T-helper 22 cell (primary cell): Measurements from ENCODE around the gene FAM199X.

Source experiments
- DNase-seq: peaks from one replicate; pipeline ENCODE4 v3.0.0-alpha.2; 2020; ENCODE audit warnings: low read depth

Gene FAM199X

DNA sequence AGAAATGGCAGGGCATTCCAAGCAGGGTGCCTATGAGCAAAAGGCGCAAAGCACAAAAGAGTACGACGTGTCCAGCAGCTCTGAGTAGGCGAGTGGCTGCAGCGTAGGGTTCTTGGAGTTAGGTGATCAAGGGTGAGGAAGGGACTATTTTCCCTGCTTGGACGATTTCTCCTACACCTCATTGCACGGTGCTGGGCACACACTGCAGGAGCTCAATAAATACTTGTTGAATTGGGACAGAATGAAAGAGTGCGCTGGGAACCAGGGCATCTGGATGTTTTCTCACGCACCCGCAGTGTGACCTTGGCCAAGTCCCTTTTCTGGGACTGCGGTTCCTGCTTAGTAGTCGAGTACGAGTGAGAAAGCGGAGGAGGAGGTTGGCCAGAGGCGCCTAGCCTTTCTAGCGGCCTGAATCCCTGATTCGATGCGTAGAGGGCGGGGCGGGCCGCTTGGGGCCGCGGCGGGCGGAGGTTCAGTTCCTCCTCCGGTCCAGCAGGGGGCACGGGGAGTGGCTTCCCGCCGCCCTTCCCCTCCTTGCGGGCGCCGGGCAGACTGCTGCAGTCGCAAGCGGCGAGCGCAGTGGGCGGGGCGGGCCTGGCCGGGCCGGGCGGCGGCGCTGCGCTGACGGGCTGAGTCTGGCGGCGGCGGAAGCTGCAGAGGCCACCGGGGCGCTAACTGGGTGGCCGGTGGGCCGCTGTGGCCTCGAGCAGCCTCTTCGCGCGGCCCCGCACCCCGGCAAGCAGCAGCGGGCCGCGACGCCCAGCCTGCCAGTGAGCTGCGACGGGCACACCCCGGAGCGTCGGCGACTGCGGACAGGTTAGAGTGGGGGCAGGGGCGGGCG is at the start of gene FAM199X:
TSS of gene FAM199X (plus strand) at position 560 of the 841 bp plus-strand sequence. CDS start 333 bp downstream, outside the sequence.
- DNase-seq = peak; percentile 73

DNA sequence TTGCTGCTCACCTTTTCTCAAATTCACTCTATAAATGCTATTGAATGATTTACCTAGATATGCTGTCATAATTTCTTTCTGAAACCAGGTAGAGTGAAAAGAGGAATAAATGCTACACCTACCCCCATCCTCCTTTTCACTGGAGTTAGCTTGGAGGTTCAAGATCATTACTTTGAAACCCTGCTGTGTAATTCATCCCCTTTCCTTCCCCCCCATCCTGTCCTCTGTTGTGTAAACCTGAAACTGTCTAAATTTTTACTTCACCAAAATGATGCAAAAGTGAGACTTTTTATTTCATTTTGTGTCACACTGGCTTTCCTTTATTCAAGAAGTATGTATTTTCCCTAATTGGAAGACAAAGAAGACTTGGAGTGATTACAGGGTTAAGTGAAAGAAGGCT is 48.5 kb upstream of the FAM199X start:
- no peak for DNase-seq

DNA sequence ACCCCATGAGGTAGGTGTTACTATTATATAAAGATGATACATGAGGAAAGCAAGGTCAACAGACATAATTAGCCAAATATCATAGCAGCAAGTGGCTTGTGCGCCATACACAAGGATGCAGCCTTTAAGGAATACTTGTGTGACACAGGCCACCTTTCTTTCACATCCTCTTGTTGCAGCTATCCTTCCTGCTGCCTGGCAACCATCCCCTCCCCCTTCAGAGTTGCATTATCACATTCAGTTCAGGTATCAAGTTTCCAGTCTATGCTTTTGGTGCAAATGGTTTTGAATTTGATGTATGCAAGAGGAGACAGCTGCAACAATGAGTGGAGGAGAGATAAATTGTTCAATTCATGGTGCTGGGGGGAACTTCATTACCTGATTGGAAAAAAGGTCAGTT is 47.5 kb upstream of the FAM199X start:
- no peak for DNase-seq

DNA sequence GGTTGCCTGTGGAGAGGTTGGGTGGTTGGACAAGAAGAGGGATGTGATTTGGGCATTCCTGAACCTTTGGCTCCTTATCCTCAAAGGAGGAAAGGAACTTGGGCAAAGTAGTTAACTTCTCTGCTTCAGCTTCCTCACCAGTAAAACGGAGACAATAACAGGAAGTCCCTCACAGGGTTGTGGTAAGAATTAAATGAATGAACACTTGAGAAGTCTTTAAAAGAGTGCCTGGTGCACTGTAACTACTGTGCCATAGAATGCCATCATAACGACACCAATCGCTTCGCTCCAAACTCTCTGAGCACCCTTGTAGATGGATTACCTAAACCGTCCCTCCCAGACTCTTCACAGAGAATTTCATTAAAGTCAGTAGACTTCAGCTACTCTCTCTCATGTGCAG is 43.4 kb upstream of the FAM199X start:
- DNase-seq = no peak

DNA sequence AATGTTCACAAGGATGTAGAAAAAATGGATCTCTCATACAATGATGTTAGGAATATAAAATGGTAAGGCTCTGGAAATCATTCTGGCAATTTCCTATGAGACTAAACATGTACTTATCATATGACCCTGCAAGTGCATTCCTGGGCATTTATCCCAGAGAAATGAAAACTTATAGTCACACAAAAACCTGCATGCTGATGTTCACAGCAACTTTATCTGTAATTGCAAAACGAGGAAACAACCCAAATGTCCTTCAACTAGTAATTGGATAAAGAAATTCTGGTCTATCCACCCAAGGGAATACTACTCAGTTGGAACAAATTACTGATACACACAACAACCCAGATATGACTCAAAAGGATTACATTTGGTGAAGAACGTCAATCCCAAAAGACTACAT is 39.4 kb upstream of the FAM199X start:
- DNase-seq = no peak

DNA sequence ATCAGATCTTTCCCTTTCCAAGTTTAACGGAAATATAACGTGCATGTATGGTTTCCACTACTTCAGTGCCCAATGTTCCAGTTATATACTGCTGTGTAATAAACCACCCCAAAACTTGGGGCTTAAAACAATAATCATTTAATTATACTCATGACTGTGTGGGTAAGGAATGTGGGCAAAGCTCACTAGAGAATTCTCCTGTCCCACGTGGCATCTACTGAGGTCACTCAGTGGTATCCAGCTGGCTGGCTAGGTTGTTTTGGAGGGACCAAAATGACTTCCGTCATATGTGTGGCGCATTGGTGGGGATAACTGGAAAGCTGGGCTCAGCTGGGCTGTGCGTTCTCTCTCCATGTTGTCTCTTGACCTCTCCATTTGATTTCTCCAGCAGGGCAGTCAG is 35.4 kb upstream of the FAM199X start:
- no peak for DNase-seq

DNA sequence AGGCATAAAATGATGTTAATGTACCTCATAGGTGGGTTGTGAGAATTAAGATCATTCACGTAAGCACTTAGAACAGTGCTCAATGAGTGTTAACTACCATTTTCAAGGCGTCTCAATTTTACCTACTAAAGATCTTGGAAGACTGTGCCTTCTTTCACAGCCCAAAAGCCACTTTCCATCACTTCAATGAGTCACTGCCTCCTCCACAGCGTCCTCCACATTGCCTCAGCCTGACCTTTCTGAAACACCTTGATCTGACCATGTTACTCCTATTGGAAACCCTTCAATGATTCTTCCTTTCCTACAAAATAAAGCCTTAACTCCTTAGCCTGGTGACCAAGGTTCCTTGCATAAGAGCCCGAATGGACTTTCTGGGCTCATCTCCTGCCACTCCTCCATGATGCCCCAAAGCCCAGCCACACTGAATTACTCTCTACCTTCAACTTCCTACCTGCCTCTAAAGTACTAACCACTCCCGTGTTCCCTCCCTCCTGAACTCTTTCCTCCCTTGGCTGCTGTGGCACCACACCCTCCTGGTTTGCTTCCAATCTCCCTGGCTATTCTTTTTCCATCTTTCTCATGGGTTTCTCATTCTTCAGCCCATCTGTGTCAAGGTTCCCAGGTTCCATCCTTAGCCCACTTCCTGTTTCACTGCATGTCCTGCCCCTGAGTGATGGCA is 31.5 kb upstream of the FAM199X start:
- no peak for DNase-seq

DNA sequence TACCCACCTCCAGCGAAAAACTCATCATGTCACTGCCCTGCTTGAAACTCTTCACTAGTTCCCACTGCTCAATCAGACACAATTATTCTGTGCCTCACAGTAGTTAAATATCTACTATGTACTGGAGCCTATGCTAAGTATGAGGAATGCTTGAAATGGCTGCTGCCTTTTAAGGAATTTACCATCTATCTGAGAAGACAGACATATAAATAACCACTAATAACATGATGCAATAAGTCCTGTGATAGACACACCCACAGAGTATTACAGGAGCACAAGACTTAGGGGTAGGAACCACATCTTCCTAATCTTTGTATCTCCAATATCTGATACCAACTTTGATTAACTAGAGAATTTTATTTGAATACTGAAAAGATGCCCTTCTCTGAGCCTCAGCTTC is 30.6 kb upstream of the FAM199X start:
- DNase-seq = no peak

DNA sequence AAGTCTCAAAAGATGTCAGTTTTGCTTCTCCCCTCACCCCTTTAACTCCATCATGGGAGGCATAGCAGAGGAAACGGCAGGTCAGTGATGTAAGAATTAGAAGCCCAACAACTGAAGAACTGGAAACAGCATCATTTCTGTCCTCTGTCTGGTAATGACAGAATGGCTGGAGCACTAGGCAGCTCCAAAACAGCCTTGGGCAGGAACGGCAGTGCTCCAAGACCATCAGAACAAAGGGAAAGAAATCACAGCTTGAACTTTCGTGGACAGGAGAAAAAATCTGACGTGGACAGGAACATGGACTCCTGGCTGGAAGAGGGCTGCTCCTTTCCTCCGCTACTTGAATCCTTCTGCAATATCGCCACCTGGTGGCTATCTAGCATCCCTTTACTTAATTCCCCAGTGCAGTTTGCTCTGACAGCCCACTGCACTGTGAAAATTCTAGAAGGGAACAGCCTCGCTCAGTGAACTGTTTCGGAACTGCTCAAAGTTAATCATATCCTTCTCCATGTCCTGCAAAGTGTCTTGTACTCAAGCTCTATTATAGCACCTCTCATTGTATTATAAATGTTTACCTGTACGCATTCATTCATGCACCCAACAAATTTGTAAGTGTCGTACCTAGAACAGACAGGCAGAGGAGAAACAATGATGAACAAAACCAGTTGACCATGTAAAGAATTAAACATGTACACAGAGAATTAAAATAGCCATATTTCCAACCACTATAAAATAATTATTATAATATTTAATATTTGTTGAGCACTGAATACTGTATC is 29.8 kb upstream of the FAM199X start:
- peak; percentile 34 for DNase-seq

DNA sequence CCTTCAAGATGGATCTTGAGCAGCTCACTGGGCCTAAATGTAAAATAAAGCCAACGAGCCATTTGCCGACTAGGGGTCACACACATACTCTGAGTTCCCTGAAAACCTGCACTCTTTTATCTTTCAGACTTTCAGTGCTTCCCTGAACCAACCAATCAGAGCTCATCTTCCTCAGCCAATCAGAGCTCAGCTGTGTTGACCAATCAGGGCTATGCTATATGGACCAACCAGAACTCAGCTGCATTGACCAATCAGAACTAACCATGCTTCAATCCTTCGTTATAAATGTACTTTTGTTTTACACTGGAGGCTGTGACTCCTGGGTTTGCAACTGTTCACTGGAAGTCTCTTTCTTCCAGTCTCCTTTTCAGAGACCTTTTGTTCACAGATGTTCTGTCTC is 28.8 kb upstream of the FAM199X start:
- DNase-seq = no peak

DNA sequence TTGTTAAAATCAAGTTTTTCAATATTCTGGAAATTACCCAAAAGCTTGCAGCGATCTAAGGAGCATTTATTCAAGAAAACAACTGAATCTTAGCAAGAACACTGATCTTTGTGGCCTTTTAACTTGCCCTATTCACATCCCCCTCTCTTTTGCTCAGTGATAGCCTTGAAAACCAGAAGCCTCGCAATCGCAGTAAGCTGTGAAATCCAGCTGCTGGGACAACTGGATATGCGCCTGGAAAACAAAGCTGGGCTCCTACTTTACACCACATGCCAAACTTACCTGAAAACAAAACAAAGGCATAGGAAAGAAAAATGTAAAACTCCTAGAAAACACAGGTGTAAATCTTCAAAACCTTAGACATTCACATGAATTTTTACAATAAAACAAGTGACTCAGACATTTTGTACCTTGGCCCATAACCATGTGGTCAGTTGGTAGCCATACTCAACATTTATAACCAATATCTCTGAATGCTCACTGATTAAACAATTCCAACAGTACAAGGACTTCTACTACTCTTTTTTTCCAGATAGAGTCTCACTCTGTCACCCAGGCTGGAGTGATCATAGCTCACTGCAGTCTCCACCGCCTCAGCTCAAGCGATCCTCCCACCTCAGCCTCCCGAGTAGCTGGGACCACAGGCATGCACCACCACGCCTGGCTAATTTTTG is 25.0 kb upstream of the FAM199X start:
- no peak for DNase-seq

DNA sequence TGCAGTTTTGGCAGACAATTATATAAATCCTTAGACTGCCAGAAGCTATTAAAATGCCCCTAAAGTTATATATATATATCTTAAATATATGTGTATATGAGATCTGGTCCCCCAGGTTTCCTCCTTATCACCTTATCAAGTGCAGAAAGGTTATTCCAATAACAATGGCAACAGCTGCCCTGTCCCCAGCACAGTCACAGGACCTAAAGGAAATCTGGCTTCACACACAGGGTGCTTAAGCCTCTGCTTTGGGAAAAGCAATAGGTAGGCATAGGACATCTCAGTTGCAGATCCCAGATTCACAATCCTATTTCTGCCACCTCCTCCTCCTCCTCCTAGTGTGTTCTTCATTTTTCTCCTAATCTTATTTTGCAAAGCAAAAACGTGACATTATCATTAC is 15.2 kb upstream of the FAM199X start:
- DNase-seq = no peak

DNA sequence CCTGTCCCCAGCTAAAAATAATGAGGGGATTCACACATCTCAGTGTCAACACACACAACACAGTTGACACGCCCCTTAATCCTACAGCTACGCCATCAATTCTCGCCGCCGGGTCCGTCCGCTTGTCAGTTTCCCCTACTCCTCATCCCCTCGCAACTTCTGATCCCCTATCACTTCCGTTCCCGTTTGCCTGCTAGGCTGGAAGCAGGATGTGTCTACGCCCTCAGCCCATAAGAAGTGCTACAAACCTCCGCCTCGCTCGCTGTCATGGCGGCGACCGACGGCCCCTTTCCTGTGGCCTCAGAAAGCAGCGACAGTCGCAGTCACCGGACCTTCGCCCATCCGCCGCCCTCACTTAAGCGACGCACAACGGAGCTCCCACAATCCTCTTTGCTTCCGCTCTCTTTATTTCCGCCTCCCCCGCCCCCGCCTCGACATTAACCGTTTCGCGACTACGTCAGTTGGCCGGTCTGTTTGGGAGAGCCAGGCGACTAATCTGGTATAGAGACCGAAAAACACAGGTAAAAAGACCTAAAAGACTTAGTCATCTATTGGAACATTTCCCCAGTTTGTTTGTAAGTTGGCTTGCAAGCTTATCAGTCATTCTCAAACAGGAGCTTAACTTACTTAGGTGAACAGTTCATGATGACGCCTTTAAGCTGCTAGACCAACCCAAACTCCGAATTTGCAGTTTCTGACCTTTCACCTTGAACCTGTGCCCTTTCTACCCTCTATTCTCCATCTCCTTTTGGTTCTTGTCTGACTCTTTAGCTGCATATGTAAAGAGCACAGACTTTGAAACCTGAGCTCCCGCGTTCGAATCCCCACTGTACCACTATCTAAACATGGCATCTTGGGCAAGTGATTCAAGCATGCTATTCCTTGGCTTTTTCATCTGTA is 9.4 kb upstream of the FAM199X start, which contains the start of gene SLC25A53:
TSS of gene SLC25A53 (minus strand) at position 380 of the 900 bp plus-strand sequence. CDS start 51,752 bp downstream, outside the sequence.
- peak; percentile 65 for DNase-seq

DNA sequence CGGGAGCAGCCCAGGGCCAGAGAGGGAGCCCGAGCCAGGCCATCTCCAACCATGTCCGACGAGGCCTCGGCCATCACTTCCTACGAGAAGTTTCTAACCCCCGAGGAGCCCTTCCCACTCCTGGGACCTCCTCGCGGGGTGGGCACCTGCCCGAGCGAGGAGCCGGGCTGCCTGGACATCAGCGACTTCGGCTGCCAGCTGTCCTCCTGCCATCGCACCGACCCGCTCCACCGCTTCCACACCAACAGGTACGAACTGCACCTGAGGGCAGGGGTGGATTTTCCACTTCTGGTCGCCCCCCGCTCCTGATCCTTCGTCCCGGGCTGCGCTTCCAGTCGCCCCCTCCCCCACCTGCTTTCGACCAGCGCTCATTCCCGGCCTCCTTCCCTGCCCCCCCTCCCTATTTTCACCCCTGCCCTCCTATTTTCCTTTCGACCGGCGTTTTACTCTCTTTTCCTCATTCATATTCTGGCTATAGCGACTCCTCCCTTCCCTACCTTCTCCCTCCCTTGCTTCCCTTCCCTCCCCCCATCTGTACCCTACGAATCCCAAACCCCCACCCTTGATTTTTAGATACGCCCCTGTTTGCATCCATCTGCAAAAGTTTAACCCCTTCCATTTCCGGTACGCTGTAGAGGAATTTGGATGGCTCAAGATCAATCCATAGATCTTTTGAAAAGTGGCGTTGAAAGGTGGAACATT is 633 bp downstream of the FAM199X start:
- DNase-seq = no peak

DNA sequence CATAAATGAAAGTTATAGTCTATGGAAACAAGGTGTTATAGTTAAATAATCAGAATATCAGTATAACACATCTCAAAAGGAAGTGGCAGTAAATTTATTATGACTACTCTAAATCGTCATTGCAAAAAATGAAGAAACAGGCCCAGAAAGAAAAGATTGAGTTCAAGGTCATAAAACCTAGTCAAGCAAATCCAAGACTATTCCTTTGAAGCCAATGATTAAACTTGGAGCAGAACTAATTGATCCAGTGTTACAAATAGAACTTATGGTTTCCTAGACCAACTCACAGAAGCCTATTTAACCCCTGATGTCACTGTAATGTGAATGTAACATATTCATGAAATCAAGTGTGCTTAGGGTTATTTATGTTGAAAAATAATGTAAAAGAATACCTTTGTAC is 1.9 kb downstream of the FAM199X start:
- DNase-seq = no peak

DNA sequence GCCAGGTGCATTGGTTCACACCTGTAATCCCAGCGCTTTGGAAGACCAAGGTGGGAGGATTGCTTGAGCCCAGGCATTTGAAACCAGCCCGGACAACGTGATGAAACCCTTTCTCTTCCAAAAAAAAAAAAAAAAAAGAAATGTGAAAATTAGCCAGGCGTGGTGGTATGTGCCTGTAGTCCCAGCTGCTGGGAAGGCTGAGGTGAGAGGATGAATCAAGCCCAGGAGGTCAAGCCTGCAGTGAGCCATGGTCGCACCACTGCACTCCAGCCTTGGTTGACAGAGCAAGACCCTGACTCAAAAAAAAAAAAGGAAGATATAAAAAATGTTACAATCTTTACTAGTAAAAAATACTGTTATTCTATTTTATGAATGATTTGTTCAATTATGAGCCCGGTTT is 5.9 kb downstream of the FAM199X start:
- no peak for DNase-seq

DNA sequence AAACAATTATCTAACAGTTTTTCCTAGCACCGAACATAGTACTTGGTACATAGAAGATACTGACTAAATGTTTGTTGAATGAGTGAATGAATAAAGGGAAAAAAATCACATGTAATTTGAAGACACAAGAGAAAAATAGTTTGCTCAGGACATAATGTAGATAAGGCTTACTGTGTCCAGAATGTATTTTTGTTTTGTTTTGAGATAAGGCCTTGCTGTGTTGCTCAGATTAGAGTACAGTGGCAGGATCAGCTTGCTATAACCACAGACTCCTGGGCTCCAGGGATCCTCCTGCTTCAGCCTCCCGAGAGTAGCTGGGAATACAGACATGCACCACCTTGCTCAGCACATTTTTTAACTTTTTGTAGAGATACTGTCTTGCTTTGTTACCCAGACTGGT is 6.5 kb downstream of the FAM199X start:
- no peak for DNase-seq

DNA sequence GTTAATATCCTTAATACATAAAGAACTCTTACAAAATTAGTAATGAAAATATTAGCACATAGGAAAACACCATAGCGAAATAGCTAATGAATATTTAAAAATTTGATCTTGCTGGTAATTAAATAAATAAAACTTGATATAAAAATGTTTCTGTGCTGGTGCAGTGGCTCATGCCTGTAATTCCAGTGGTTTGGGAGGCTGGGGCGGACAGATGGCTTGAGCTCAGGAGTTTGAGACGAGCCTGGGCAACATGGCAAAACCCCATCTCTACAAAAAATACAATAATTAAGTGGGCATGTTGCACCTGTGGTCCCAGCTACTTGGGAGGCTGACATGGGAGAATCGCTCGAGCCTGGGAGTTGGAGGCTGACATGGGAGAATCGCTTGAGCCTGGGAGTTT is 7.6 kb downstream of the FAM199X start:
- no peak for DNase-seq

DNA sequence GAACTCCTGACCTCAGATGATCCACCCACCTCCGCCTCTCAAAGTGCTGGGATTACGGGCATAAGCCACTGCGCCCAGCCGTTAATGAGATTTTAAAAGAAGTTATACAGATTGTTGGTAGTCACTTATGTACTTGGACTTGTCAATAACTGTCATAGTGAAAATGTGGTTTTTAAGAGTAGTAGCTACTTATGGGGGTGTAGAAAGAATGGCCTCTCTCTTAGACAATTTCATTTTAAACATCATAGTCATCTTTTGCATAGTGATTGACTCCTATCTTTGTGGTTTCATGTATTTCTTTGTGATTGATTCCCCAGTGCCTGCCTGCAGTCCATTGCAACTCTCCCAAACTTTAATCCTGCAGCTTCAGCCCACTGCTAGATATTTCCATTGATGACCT is 17.4 kb downstream of the FAM199X start:
- no peak for DNase-seq

DNA sequence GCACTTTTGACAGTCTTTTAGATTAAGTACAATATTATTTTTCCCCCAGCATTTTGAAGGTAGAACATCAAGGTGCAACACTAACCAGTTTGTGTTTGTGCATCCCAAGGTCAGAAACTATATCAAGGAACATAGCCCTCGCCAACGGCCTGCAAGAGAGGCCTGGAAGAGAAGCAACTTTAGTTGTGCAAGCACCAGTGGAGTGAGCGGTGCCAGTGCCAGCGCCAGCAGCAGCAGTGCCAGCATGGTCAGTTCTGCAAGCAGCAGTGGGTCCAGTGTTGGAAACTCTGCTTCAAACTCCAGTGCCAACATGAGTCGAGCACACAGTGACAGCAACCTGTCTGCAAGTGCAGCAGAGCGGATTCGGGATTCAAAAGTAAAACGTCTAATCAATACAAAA is 21.7 kb downstream of the FAM199X start:
- no peak for DNase-seq
